KOPT-K1 (cell line): ENCODE results near the gene PPP1R26.

Experiments
- H3K27ac ChIP-seq: fragments of 200-600 bp; sonication (generic); 2 replicates; pipeline ENCODE4 v1.5.1; 2016; ENCODE audit warnings: antibody characterized with exemption, mild to moderate bottlenecking, low read depth, low read length; ENCODE audit not compliant: poor library complexity, severe bottlenecking
- H3K36me3 ChIP-seq: fragments of 200-600 bp; sonication (generic); 2 replicates; pipeline ENCODE4 v1.5.1; 2017; ENCODE audit warnings: antibody characterized with exemption, mild to moderate bottlenecking, low read length, moderate library complexity; ENCODE audit not compliant: insufficient read depth
- H3K9me3 ChIP-seq: fragments of 200-600 bp; sonication (generic); 2 replicates; pipeline ENCODE4 v1.5.1; 2017; ENCODE audit warnings: antibody characterized with exemption, low read length, mild to moderate bottlenecking; ENCODE audit not compliant: insufficient read depth, poor library complexity, severe bottlenecking

PPP1R26 gene

DNA sequence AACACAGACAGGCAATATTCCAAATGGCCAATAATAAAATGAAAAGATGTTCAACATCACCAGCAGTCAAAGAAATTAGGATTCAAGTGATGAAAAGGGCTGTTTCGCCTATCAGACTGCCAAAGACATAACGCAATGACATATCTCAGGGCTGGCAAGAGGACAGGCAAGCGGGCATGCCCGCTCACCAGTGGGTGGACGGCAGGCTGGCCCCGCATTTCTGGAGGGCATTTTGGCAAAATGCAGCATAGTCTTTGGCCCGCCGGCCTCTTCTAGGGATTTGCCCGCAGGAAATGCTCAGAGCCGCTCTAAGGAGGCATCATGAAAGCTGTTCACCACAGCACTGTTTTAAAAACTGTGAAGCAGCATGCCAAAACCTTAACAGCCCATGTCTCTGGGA lies 1.4 kb upstream of the PPP1R26 start:
- Histone ChIP-seq H3K9me3 (no peaks in the 10 kb centered on the region), H3K27ac (no peak overlapping the region), H3K36me3 (no peaks in the 10 kb centered on the region)

DNA sequence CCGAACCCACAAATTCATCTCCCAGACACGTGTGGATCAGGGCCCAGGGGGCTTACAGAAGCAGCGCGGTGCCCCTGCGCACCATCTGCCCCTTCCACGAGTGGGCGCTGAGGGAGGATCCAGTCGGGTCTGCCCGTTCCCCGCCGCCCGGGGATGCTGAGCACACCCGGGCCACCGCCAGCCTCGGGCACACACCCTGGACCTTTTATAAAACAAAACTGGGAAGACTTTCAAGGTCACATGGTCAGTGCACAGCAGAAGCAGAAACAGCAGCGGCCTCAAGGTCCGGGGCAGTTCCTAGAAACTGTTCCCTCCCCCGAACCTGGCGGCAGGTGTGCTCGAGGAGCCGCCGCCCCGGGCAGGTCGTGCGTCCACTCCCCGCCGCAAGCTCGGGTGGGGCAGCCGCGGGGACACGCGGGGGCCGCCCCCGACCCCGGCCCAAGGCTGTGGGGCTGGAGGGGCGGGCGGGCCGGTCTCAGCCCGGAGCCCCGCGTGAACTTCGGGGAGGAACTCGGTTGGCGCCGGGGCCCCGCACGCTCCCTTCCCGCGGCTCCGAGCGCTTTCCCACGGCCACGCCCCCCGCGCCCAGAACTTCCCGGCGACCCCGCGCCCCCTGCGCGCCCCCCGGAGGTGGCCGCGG lies 633 bp upstream of the PPP1R26 start:
- no peaks in the 10 kb centered on the region for H3K36me3 ChIP-seq
- no peaks in the 10 kb centered on the region for H3K9me3 ChIP-seq
- H3K27ac ChIP-seq, result no peak overlapping the region

DNA sequence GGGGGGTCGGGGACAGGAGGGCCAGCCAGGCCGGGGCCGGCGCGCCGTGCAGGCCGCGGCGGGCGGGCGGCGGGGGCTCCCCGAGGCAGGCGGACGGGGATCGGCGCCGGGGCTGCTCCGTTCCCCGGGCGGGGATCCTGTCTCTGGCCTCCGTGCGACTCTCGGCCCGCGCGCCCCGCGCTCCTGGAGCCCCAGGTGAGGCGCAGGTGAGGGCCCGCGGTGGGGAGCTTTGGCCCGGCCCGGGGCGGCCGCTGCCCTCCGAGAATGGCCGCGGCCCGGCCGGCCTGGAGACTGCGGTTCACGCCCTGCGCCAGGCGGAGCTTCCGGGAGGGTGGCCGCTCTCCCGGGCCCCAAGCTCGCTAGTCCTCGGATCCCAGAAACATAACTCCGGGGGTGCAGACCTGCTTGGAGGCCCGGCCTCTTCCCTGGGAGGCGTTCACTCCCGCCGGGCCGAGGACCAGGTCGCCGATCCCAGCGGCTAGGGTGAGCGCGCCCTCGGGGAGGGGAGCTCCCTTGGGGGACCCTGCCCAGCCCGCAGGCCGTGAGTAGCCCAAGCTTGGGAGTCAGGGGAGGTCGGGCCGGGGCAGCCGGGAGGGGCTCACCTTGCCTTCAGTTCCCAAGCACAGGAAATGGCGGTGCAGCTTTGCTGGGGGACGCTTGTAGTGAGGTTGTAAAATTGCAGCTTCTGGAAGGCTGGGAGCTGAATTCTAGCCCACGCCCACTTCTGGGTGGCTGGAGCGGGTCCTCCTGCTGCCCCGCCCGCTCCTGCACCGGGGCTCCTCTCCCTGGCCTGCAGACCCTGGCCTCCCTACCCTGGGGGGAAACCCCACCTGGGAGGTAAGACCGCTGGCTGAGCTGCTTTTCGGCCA lies 723 bp downstream of the PPP1R26 start:
- Histone ChIP-seq H3K9me3 (no peaks in the 10 kb centered on the region), H3K27ac (no peak overlapping the region), H3K36me3 (no peaks in the 10 kb centered on the region)

DNA sequence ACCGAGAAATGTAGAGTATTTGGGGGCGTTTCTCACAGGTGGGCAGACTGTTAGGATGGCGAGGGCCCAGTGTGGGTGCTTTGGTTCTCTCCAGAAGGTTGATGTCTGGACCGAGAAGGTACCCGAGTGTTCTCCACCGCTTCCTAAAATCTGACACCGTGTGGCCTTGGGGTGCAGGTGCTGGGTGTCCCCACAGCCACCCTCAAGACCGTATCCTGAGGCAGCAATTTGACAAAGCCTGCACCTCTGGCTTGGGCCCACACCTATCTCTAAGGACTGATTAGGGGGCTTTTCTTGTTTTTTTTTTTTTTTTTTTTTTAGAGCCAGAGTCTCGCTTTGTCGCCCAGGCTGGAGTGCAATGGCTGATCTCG lies 1.3 kb downstream of the PPP1R26 start:
- Histone ChIP-seq H3K9me3 (no peaks in the 10 kb centered on the region), H3K36me3 (no peaks in the 10 kb centered on the region), H3K27ac (no peak overlapping the region)

DNA sequence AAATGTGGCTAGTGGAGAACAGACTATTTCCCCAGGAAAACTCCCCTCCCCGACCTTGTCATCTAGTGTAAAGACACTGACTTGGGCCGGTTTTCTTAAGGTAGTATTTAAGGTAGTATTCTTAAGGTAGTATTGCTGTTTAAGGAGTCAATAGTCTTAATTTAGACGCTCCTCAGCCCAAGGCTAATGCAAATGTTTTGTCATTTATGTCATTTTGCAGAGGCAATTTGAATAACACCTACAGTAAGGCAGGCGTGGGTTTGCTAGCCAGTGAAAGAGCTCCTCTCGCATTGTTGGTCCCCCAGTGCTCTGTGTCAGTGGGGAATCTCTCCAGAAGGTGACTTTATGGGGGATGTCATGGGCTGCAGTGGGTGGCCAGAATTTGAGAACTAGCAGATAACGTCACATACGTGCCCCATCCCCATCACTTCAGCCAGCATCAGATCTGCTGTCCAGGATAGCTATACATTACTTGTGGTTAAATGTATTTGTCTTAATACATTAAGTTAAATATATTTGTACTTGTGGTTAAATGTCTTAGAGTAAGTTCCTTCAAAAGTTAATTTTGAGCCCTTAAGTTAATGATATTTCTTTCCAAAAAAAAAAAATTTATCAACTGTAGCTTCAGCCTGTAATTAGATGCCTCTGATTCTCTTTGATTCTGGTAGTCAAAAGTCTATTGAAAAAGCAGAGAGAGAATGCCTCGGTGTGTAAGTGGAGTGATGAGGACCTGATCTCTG lies 2.6 kb downstream of the PPP1R26 start:
- H3K36me3 ChIP-seq, result no peaks in the 10 kb centered on the region
- no peak overlapping the region for H3K27ac ChIP-seq
- H3K9me3 ChIP-seq, result no peaks in the 10 kb centered on the region

DNA sequence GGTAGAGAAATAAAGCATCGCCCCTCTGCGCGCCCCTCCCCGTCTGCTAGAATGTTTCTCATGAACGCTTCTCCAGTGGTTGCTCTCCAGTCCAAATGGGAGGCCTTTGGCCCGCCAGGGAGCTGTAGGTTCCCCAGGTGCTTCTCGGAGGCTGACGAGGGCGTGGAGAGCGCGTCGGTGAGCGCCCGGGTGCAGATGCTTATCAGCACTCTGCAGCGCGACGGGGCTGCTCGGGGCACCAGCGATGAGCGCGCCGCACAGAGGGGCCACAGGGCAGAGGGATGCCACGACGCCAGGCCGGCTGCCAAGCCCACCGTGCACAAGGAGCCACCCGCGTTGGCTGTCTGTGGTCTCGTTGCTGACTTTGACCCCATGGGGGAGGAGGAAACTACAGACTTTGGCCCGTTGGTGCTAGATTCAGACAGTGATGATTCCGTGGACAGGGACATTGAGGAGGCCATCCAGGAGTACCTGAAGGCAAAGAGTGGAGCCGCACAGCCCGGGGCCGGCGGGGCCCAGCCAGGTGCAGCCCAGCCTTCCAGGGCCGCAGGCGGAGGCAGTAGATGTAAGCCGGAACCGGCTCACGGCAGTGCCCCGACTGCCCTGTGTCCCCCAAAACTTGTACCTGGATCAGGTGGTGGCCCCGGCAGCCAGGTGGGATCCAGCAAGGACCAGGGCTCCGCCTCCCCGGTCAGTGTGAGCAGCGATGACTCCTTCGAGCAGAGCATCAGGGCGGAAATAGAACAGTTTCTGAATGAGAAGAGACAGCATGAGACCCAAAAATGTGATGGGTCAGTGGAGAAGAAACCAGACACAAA lies 5.1 kb downstream of the PPP1R26 start:
- no peak overlapping the region for H3K27ac ChIP-seq
- H3K36me3 ChIP-seq, result no peaks in the 10 kb centered on the region
- H3K9me3 ChIP-seq, result no peaks in the 10 kb centered on the region

DNA sequence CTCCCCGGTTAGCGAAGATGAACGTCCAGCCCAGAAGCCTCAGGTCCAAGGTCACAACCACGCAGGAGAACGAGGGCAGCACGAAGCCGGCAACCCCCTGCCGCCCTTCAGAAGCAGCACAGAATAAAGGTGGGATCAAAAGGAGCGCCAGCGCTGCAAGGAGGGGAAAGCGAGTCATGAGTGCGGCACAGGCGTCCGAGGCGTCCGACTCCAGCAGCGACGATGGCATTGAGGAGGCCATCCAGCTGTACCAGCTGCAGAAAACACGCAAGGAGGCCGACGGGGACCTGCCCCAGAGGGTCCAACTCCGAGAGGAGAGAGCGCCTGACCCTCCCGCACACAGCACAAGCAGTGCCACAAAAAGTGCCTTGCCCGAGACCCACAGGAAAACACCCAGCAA lies 5.8 kb downstream of the PPP1R26 start:
- H3K36me3 ChIP-seq, result no peaks in the 10 kb centered on the region
- H3K9me3 ChIP-seq, result no peaks in the 10 kb centered on the region

DNA sequence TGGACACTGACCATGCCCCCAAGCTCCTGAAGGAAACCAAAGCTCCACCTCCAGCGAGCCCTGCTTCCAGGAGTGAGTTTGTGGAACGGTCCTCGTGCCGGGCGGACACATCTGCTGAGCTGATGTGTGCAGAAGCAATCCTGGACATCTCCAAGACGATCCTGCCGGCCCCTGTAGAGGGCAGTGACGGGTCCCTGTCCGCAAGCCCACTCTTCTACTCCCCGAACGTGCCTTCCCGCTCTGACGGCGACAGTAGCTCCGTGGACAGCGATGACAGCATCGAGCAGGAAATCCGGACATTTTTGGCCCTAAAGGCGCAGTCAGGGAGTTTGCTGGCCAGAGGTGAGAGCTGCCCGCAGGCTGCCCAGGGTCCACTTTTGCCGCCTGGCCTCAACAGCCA lies 6.2 kb downstream of the PPP1R26 start:
- no peaks in the 10 kb centered on the region for H3K36me3 ChIP-seq
- no peaks in the 10 kb centered on the region for H3K9me3 ChIP-seq
- no peak overlapping the region for H3K27ac ChIP-seq

More for the DNA sequence above, 5.8 kb downstream of the PPP1R26 start:
- no peak overlapping the region for H3K27ac ChIP-seq

DNA sequence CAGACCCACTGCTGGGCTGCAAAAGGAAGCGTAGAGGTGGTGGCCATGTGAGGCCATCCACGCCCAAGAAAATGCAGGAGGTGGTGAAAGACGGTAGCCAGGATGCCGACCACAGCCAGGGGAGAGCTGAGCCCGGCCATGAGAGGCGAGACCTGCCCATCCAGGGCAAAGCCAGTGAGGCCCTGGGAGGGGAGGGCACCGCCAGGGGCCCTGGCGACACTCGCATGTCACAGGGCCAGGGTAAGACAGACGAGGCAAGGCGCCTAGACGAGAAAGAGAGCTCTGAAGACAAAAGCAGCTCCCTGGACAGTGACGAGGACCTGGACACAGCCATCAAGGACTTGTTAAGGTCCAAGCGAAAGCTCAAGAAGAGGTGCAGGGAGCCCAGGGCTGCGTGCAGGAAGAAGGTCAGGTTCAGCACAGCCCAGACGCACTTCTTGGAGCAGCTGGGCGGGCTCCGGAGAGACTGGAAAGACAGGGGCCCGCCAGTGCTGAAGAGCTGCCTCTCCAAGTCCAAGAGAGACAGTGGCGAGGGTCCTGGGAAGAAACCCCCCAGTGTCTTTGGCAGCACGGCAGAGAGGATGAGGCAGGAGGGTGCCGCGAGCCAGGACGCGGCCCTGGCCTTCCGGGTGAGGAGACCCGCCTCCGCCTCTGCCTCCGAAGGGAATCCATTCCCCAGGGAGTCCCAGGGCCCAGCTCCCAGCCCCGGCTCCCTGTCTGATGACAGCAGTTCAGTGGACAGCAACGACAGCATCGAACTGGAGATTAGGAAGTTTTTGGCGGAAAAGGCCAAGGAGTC lies 6.9 kb downstream of the PPP1R26 start:
- Histone ChIP-seq H3K27ac (no peak overlapping the region), H3K36me3 (no peaks in the 10 kb centered on the region), H3K9me3 (no peaks in the 10 kb centered on the region)

DNA sequence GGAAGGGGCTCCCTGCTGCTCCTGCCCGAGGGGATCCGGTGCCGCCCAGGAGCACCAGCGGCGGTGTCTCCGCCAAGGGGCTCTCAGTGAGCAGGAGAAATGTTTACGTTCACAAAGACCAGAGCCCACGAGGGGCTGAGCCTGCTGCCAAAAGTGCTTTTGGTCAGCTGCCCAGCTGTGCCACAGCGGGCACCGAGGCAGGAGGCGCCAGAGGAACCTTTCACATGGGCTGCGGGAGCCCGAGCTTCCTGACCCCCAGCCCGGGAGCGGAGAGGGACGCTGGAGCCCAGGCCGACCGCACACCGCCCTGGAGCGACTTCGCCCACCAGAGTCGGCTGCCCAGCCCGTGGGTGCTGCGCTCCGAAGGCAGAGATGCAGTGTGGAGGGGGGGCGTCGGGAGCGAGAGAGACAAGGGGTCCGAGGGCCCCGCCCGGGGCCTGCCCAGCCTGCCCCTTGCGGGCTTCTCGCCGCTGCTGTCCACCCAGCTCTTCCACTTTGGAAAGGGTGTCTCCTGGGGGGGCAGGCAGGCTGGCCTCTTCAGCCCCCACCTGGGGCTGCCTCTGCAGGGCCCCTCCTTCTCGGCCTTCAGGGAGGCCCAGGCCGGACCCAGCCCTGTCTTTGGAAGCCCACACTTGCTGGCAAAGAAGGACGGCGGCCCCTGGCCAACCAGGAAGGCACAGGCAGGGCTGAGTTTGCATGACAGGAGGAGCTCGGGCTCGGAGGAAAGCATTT lies 7.9 kb downstream of the PPP1R26 start:
- Histone ChIP-seq H3K9me3 (no peaks in the 10 kb centered on the region), H3K36me3 (no peaks in the 10 kb centered on the region), H3K27ac (no peak overlapping the region)

DNA sequence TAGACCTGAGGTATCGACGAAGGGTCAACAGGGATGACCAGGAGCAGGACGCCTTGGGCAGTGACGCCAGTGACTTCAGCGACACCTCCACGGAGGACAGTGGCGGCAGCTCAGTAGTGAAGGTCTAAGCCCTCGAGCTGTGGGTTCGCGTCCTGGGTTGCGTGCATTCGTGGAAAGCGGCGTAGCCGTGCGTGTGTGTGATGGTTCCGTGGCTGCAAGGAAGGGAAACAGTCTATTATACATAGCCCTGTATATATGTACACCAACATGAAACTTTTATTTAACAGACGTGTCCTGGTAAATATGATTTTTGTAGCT lies 8.4 kb downstream of the PPP1R26 start:
- Histone ChIP-seq H3K27ac (no peak overlapping the region), H3K9me3 (no peaks in the 10 kb centered on the region), H3K36me3 (no peaks in the 10 kb centered on the region)

DNA sequence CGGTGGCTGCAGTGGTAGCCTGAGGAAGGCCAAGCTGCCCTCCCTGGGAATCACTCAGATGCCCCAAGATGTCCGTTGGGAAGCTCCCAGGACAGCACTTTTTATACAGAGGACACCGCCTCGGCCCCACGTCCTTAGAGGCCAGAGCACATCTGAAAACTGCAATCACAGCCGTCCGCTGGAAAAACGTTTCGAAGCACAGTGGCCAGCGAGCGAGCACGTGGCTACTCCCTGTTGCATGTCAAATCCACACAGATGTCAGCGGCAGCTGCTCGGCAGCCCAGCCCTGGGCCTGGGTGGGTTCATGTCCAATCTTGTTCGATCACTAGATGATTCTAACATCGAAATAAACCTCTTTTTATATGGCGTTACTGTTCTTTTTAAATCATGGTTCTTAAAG lies 8.9 kb downstream of the PPP1R26 start:
- Histone ChIP-seq H3K27ac (no peak overlapping the region), H3K36me3 (no peaks in the 10 kb centered on the region), H3K9me3 (no peaks in the 10 kb centered on the region)

DNA sequence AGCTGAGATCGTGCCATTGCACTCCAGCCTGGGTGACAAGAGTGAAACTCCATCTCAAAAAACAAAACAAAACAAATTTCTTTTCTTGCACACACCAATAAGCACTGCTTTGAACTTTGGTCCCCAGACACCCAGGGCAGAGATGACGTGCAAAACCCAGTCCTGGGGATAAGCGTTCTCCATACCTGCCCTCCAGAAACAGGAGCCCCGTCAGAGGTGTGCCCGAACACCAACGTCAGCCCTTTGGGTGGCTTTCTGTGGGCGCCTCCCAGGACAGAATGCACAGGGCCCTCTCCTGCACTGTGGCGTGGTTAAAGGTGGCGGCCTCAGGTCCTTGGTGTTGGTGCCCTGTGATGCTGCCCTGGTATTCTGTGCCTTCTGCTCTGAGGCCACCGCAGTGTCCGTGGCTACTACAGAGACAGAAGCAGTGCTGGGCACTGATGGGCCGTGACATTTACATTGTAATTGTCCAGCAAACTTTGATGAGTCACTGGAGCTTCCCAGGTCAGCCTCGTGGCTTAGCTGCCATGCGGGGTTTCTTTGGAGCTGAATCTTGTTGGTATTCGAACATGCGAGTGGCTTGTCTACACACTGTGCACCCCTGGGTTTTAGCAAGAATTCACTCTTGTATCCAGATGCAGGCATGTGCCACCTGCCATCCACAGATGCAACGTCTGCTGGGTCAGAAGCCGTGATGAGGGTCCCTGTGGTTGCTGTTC lies 9.8 kb downstream of the PPP1R26 start:
- no peaks in the 10 kb centered on the region for H3K9me3 ChIP-seq
- no peaks in the 10 kb centered on the region for H3K36me3 ChIP-seq
- no peak overlapping the region for H3K27ac ChIP-seq
